Large intestine (tissue), 3 donors: Measurements from ENCODE around the gene TP53. TPM values are rescaled to one million over a fixed set of nuclear protein-coding genes. Genes with fewer than 3 reads are reported as not detected.

ENCODE experiments used
- DNase-seq, 2 donors: peaks; one replicate each; pipeline versions ENCODE4 v3.0.0 to v3.0.0-alpha.2; 2013
- H3K27ac ChIP-seq: one replicate; pipeline ENCODE4 v1.5.1; 2013; ENCODE audit warnings: low read length
- H3K27me3 ChIP-seq: 2 replicates; pipeline ENCODE4 v1.6.1; 2013; ENCODE audit warnings: low read length; ENCODE audit not compliant: control insufficient read depth, insufficient read depth
- H3K36me3 ChIP-seq: 2 replicates; pipeline ENCODE4 v1.6.1; 2013; ENCODE audit warnings: low read length; ENCODE audit not compliant: control insufficient read depth, insufficient read depth
- H3K4me1 ChIP-seq: one replicate; pipeline ENCODE4 v1.6.1; 2013; ENCODE audit warnings: low read length; ENCODE audit not compliant: control insufficient read depth, insufficient read depth
- H3K4me3 ChIP-seq: one replicate; pipeline ENCODE4 v1.5.1; 2013; ENCODE audit warnings: low read length
- H3K9me3 ChIP-seq: one replicate; pipeline ENCODE4 v1.6.1; 2013; ENCODE audit warnings: mild to moderate bottlenecking, low read depth, low read length, moderate library complexity; ENCODE audit not compliant: control insufficient read depth
- WGBS: methylation state at CpG from one replicate; pipeline ENCODE4 v1.1.5; 2013; ENCODE audit warnings: low lambda C conversion rate; ENCODE audit not compliant: insufficient coverage; 5-methylcytosine and 5-hydroxymethylcytosine counted together
- polyA plus RNA-seq: library from polyadenylated mRNA; unstranded; fragments of 120-200 nt; gene quantifications from one replicate; pipeline ENCODE4 v1.2.1, GENCODE V29; 2013

Gene TP53
- polyA plus RNA-seq, 1 donor: 49.7 TPM

GRCh38 chr17:7706631-7707354, 19.5 kb upstream of the TP53 start:
- Histone ChIP-seq H3K4me3 (no peak overlapping the region), H3K4me1 (peaks cover 11% of the 10 kb centered on the region), H3K27ac (no peak overlapping the region), H3K36me3 (peaks cover 9% of the 10 kb centered on the region), H3K9me3 (no peaks in the 10 kb centered on the region), H3K27me3 (peaks cover 62% of the 10 kb centered on the region)
- WGBS: no CpG with 5 or more reads among the region's 3 CpGs
- no peak for DNase-seq

GRCh38 chr17:7705269-7706255, 18.3 kb upstream of the TP53 start:
- H3K27ac ChIP-seq: no peak overlapping the region
- H3K36me3 ChIP-seq: peaks cover 16% of the 10 kb centered on the region
- H3K9me3 ChIP-seq: no peaks in the 10 kb centered on the region
- DNase-seq: no peak
- peak overlapping the region; percentile 39 for H3K4me3 ChIP-seq
- H3K27me3 ChIP-seq: peaks cover 51% of the 10 kb centered on the region
- peaks cover 11% of the 10 kb centered on the region for H3K4me1 ChIP-seq
- WGBS: no CpG with 5 or more reads among the region's 50 CpGs

DNA sequence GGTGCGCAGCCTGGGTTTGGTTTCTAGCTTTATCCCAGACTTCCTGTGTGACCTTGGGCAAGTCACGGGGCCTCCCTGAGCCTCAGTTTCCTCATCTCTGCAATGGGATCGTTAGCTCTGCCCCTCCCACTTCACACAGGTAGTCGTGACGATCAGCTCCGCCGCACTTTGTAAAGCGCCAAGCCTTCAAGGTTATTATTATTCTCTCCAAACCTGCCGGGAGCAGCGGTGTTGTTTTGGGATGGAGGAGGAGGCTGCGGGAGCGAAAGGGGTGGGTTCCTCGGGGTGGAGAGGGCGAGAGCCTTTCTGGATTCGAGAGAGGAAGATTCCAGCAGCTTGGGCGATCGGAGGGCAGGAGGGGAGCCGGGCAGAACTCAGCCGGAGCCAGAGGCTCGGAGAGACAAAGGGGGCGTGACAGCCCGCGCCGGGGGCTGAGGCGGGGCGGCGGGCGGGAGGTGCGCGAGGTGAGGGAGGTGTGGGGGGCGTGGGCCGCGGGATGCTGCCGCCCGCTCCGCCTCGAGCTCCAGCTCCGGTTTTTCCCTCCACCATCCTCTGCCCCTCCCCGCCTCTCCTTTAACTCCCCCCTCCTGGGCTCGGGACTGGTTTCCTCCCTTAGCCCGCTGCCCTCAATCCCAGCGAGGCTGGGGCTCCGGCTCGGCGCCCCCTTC, 17.4 kb upstream of the TP53 start, which contains the start of gene EFNB3:
Gene EFNB3 (plus strand): TSS at position 602 of the 668 bp plus-strand sequence. CDS start 397 bp downstream, outside the sequence.
- Histone ChIP-seq H3K4me1 (peaks cover 11% of the 10 kb centered on the region), H3K36me3 (peaks cover 18% of the 10 kb centered on the region), H3K27ac (no peak within 1 kb of the TSS), H3K27me3 (peaks cover 51% of the 10 kb centered on the region), H3K9me3 (no peaks in the 10 kb centered on the region), H3K4me3 (peak within 1 kb of the TSS; percentile 39)
- WGBS: no CpG with 5 or more reads among the region's 45 CpGs
- peak in 1 of 2 donors; percentile 41 for DNase-seq

DNA sequence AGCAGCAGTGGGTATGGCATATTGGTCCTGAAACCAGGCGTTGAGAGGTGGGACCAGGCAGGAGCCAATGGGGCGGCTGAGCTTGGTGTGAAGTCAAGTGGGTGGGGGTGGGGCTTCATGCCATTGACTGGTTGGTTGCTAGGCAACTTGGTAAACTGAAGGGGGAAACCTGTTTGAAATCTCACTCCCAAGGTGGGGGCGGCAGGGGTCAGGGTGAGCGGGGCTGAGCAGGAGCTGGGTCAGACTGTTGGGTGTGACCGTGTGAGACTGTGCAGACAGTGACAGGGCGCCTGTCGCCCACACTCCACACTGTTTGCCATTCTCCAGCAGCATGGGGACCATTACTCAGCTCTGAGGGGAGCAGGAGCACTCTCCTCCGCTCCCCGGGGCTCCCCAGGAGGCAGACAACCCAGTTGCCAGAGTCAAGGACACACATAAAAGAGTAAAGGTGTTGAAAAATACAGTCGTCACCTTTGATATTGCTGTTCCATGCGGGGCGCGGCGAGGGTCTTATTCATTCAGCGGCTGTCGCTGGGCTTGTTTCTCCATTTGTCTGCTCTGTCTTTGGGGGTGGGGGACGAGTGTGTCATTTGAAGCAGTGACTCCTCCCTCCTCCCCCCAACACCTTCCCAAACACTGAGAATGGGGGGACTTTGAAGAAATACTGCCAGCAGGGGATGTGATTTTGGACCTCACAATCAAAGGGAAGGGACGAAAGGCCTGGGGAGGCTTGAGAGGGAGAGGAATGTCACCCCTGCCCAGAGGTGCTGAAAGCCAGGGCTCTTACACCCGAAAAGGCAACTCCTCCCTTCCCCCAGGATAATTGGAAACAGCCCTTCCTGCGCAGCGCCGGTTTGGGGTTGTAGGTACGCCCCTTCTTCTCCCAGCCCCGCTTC, 16.5 kb upstream of the TP53 start:
- no peak overlapping the region for H3K4me3 ChIP-seq
- no CpG with 5 or more reads among the region's 24 CpGs for WGBS
- H3K4me1 ChIP-seq: peaks cover 11% of the 10 kb centered on the region
- H3K27me3 ChIP-seq: peaks cover 51% of the 10 kb centered on the region
- DNase-seq: peak; percentile 64 to 83
- peaks cover 18% of the 10 kb centered on the region for H3K36me3 ChIP-seq
- no peaks in the 10 kb centered on the region for H3K9me3 ChIP-seq
- no peak overlapping the region for H3K27ac ChIP-seq

GRCh38 chr17:7702776-7703175, 15.5 kb upstream of the TP53 start:
- no CpG with 5 or more reads among the region's 13 CpGs for WGBS
- no peaks in the 10 kb centered on the region for H3K9me3 ChIP-seq
- H3K27me3 ChIP-seq: peaks cover 45% of the 10 kb centered on the region
- no peak overlapping the region for H3K27ac ChIP-seq
- peaks cover 18% of the 10 kb centered on the region for H3K36me3 ChIP-seq
- H3K4me3 ChIP-seq: no peak overlapping the region
- no peak for DNase-seq
- peaks cover 11% of the 10 kb centered on the region for H3K4me1 ChIP-seq

DNA sequence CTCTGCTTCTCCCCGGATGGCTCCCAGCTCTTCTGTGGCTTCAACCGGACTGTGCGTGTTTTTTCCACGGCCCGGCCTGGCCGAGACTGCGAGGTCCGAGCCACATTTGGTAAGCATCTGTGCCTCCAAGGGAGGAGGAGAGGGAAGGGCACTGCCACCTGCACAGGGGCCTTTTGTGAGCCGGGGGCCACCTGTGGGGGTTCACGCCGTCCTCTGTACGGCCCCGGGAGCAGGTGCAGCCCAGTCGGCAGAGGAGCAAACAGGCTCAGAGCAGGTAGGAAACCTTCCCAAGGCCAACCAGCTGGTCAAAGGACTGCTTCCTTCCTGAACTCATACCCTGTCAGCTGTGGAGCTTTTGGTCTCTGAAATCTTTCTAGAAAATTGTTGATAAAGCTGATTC, 14.4 kb upstream of the TP53 start:
- H3K9me3 ChIP-seq: no peaks in the 10 kb centered on the region
- no peak overlapping the region for H3K27ac ChIP-seq
- WGBS: no CpG with 5 or more reads among the region's 14 CpGs
- no peak overlapping the region for H3K4me3 ChIP-seq
- DNase-seq: no peak
- H3K36me3 ChIP-seq: peaks cover 18% of the 10 kb centered on the region
- peaks cover 11% of the 10 kb centered on the region for H3K4me1 ChIP-seq
- peaks cover 34% of the 10 kb centered on the region for H3K27me3 ChIP-seq

DNA sequence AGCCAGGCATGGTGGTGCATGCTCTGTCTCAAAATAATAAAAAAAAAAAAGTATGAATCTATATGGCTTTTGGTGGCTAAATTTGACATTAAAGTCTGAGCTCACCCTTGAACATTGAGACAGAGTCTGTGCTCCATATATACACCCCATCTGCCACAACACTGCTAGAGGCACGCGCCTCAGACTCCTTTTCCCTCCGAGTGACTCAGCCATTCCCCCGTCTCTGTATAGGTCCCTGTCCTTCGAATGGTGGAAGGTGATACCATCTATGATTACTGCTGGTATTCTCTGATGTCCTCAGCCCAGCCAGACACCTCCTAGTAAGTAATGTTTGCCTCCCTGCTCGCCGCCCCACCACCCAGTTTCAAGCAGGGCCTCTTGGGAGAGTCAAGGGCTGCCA, 13.2 kb upstream of the TP53 start:
- Histone ChIP-seq H3K4me3 (no peak overlapping the region), H3K27me3 (peaks cover 23% of the 10 kb centered on the region), H3K9me3 (no peaks in the 10 kb centered on the region), H3K4me1 (peaks cover 11% of the 10 kb centered on the region), H3K27ac (no peak overlapping the region), H3K36me3 (peaks cover 18% of the 10 kb centered on the region)
- DNase-seq: no peak
- 92% methylated on average over 2 of the region's 7 CpGs for WGBS

DNA sequence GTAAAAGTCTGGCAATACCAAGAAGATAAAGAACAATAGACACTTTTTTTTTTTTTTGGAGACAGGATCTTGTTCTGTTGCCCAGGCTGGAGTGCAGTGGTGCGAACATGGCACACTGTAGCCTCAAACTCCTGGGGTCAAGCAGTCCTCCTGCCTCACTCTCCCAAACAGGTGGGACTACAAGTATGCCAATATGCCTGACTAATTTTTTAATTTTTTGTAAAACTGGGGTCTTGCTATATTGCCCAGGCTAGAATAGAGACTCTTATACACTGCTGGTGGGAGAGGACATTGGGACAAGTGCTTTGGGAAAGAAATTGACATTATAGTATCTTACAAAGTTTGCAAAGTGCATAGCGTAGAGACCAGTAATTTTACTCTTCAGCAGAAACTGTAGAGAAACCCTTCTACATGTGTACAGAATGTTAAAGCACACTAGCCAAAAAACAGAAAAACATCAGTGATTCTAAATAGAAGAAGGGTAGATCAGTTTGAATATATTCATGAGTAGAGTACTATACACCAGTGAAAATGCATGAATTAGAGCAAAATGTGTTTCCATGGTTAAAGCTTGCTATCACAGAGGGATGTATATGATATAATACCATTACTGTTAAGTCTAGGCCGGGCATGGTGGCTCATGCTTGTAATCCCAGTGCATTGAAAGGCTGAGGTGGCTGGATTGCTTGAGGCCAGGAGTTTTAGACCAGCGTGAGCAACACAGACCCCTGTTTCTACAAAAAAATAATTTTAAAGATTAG, 10.7 kb upstream of the TP53 start:
- Histone ChIP-seq H3K27ac (no peak overlapping the region), H3K4me1 (no peaks in the 10 kb centered on the region), H3K36me3 (peaks cover 17% of the 10 kb centered on the region), H3K9me3 (no peaks in the 10 kb centered on the region), H3K4me3 (no peak overlapping the region), H3K27me3 (peaks cover under 1% of the 10 kb centered on the region)
- no peak for DNase-seq
- no CpG with 5 or more reads among the region's 4 CpGs for WGBS

DNA sequence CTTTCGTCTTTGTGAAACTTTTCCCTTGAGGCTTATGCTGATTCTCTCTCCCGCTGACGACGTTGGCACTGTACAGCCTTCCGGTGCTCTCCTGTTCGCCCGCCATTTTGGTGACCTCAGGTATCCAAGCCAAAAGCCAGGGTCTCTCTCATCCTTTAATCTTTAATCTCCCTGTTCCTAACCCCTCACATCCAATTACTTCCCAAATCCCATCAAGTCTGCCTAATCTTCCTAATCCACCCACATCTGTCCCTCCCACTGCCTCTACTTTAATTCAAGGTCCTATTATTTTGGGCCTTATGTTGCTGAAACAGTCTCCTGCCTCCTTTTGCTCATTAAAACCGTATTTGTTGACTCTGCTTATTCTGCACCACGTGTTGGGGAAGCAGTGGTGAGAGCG, 8.3 kb upstream of the TP53 start:
- no peaks in the 10 kb centered on the region for H3K27me3 ChIP-seq
- no peak overlapping the region for H3K4me3 ChIP-seq
- no peaks in the 10 kb centered on the region for H3K9me3 ChIP-seq
- no peak for DNase-seq
- no peak overlapping the region for H3K27ac ChIP-seq
- H3K4me1 ChIP-seq: no peaks in the 10 kb centered on the region
- peaks cover 4% of the 10 kb centered on the region for H3K36me3 ChIP-seq
- 94% methylated on average over 3 of the region's 10 CpGs for WGBS
